Measurements from ENCODE around the gene TBCC. TPM values are rescaled to one million over a fixed set of nuclear protein-coding genes. Genes with fewer than 3 reads are reported as not detected.

Gene TBCC
- total RNA-seq, 2 donors from 2014 or later, result 14.5 to 25.4 TPM

DNA sequence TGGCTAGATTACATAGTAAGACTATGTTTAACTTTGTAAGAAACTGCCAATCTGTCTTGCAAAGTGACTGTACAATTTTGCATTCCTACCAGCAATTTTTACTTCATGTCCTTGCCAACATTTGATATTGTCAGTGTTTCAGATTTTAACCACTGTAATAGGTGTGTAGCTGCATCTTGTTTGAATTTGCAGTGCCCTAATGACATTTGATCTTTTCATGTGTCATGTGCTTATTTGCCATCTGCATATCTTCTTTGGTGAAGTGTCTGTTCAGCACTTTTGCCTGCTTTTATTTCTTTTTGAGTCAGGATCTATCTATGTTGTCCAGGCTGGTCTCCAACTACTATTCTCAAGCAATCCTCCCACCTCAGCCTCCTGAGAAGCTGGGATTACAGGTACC is 21.1 kb downstream of the TBCC start:
- intact Hi-C loops (cut with DNase I), result loop anchor here (5.0 kb wide), 1 partner anchor 58 kb away; no protein-coding TSS in a partner anchor
- no peak overlapping the region for H3K27ac ChIP-seq
- H3K27me3 ChIP-seq, result no peaks in the 10 kb centered on the region
- peaks cover 15% of the 10 kb centered on the region for H3K4me1 ChIP-seq
- TF ChIP-seq, protein P1, sequence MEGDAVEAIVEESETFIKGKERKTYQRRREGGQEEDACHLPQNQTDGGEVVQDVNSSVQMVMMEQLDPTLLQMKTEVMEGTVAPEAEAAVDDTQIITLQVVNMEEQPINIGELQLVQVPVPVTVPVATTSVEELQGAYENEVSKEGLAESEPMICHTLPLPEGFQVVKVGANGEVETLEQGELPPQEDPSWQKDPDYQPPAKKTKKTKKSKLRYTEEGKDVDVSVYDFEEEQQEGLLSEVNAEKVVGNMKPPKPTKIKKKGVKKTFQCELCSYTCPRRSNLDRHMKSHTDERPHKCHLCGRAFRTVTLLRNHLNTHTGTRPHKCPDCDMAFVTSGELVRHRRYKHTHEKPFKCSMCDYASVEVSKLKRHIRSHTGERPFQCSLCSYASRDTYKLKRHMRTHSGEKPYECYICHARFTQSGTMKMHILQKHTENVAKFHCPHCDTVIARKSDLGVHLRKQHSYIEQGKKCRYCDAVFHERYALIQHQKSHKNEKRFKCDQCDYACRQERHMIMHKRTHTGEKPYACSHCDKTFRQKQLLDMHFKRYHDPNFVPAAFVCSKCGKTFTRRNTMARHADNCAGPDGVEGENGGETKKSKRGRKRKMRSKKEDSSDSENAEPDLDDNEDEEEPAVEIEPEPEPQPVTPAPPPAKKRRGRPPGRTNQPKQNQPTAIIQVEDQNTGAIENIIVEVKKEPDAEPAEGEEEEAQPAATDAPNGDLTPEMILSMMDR (IDR thresholded peaks at IDR 0.05), result no peak
- TF ChIP-seq POLR2A (IDR thresholded peaks at IDR 0.05), result no peak
- no peaks in the 10 kb centered on the region for H3K36me3 ChIP-seq (replicated peaks in 1 of 2; ENCODE audit: insufficient read depth in 1 of 2, low read depth in 2 of 2)
- H3K4me3 ChIP-seq, result no peak overlapping the region
- ATAC-seq (no peak), DNase-seq (no peak)
- H3K9me3 ChIP-seq, result no peaks in the 10 kb centered on the region

DNA sequence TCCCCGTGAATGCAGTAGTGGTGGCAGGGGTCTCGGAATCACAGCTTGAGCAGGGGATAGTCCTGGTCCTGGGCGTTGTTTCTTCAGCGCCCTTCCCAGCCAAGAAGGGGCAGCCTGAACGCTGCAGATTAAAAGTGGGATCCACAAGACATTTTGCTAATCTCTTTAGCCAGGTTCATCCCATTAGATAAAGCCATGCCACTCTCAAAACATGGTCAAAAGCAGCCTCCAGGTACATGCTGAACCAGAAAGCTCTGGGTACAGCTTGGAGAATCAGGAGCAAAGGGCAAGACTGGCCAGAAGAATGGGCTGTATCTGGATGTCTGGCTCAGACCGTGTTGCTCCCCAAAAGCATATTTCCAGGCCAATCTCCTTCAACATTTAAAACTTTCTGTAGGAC is 23.4 kb downstream of the TBCC start, which contains the start of gene PRPH2:
Gene PRPH2 (minus strand): TSS at position 101 of the 400 bp plus-strand sequence. CDS start 263 bp downstream, outside the sequence.
- ATAC-seq (no peak), DNase-seq (no peak)
- WGBS, 2 donors, result 68 to 84% methylated on average over 6 of the region's 6 CpGs
- H3K4me3 ChIP-seq, result no peak within 1 kb of the TSS
- TF ChIP-seq, protein P1 (IDR thresholded peaks at IDR 0.05), result no peak
- TF ChIP-seq POLR2A (IDR thresholded peaks at IDR 0.05), result no peak
- no peak within 1 kb of the TSS for H3K27ac ChIP-seq
- intact Hi-C loops (cut with DNase I), result loop anchor here (5.0 kb wide), 1 partner anchor 55 kb away; no protein-coding TSS in a partner anchor
- peaks cover 15% of the 10 kb centered on the region for H3K4me1 ChIP-seq
- no peaks in the 10 kb centered on the region for H3K9me3 ChIP-seq
- no peaks in the 10 kb centered on the region for H3K36me3 ChIP-seq (replicated peaks in 1 of 2; ENCODE audit: insufficient read depth in 1 of 2, low read depth in 2 of 2)
- H3K27me3 ChIP-seq, result no peaks in the 10 kb centered on the region

DNA sequence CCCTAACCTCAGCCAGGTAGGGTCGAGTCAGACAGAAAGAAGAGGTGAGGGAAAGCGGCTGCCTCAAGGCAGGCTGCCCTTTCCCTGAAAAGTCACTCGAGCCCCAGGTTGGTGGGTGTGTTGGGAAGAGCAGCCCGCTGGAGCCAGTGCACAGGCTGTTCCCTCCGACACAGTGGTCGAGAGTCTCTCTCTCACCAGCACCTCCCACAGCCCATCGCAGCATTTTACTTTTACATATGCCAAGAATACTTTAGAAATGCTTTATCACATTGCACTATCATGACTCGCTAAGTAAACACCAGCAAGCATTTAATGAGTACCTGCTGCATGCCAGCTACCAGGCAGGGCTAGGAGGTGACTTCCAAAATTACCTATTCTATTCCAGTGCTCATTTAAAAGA is 25.2 kb downstream of the TBCC start:
- WGBS, 2 donors, result 52 to 56% methylated on average over 8 of the region's 8 CpGs
- ATAC-seq, result no peak

DNA sequence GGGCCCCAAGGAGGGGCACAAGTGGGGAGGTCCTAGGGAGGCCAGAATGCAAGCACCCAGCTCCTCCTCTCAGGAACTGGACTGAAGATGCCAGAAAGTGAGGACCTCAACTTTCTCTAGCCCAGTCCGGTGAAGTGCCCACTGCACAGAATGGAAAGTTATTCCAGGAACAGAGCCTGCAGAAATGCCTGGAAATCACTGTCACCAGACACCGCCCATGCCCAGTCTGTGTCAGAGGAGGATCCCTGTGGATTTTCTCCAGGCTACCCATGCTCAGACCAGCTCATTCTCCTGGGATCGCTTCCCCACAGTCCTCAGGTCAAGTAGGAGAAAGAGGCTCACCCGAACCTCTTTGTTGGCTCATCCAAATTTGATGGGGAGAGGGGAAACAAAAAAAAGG is 30.0 kb downstream of the TBCC start:
- H3K9me3 ChIP-seq, result peaks cover 0 to 12% (median 0%) of the 10 kb centered on the region in 3 donors
- H3K36me3 ChIP-seq (replicated peaks in 1 of 2; ENCODE audit: insufficient read depth in 1 of 2, low read depth in 2 of 2), result no peaks in the 10 kb centered on the region
- no peaks in the 10 kb centered on the region for H3K4me1 ChIP-seq
- no peaks in the 10 kb centered on the region for H3K27me3 ChIP-seq
- no peak overlapping the region for H3K4me3 ChIP-seq
- no peak for ATAC-seq
- intact Hi-C loops (cut with DNase I), result no loop called here
- TF ChIP-seq, protein P1 (IDR thresholded peaks at IDR 0.05), result no peak
- TF ChIP-seq POLR2A (IDR thresholded peaks at IDR 0.05), result no peak
- H3K27ac ChIP-seq, result no peak overlapping the region
- 77 to 83% methylated on average over 2 to 4 of the region's 4 CpGs for WGBS, 2 donors
- no peak for DNase-seq

More for the DNA sequence above, 25.2 kb downstream of the TBCC start:
- H3K4me3 ChIP-seq, result no peak overlapping the region
- intact Hi-C loops (cut with DNase I), result loop anchor here (5.0 kb wide), 1 partner anchor 53 kb away; no protein-coding TSS in a partner anchor
- H3K4me1 ChIP-seq, result no peaks in the 10 kb centered on the region
- H3K27me3 ChIP-seq, result no peaks in the 10 kb centered on the region
- TF ChIP-seq POLR2A (IDR thresholded peaks at IDR 0.05), result no peak
- TF ChIP-seq, protein P1 (IDR thresholded peaks at IDR 0.05), result no peak
- H3K27ac ChIP-seq, result no peak overlapping the region
- no peaks in the 10 kb centered on the region for H3K36me3 ChIP-seq (replicated peaks in 1 of 2; ENCODE audit: insufficient read depth in 1 of 2, low read depth in 2 of 2)
- no peak for DNase-seq
- H3K9me3 ChIP-seq, result no peaks in the 10 kb centered on the region

DNA sequence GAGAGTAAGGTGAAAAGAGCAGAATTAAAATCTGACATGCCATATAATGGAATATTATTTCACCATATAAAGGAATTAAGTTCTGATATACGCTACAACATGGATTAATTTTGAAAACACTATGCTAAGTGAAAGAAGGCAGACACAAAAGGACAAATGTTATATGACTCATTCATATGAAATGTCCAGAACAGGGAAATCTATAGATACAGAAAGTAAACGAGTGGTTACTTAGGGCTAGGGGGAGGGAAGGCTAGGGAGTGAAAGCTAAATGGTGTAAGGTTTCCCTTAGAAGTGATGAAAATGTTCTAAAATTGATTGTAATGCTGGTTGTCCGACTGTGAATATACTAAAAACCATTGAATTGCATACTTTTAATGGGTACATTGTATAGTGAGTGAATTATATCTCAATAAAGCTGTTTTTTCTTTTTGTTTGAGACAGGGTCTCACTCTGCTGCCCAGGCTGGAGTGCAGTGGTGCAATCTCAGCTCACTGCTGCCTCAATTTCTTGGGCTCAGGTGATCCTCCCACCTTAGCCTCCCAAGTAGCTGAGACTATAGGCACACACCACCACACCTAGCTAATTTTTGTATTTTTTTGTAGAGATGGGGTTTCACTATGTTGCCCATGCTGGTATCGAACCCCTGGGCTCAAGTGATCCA is 31.7 kb downstream of the TBCC start:
- Histone ChIP-seq H3K27me3 (no peaks in the 10 kb centered on the region), H3K9me3 (peaks cover 0 to 12% (median 0%) of the 10 kb centered on the region in 3 donors), H3K27ac (no peak overlapping the region), H3K36me3 (replicated peaks in 1 of 2; ENCODE audit: insufficient read depth in 1 of 2, low read depth in 2 of 2) (no peaks in the 10 kb centered on the region), H3K4me1 (no peaks in the 10 kb centered on the region), H3K4me3 (no peak overlapping the region)
- no peak for DNase-seq
- no peak for TF ChIP-seq POLR2A (IDR thresholded peaks at IDR 0.05)
- TF ChIP-seq, protein P1 (IDR thresholded peaks at IDR 0.05), result no peak
- intact Hi-C loops (cut with DNase I), result no loop called here
- WGBS, 2 donors, result 70 to 72% methylated on average over 4 of the region's 4 CpGs
- no peak for ATAC-seq
